ENCODE results near the gene CYB5R3.

GRCh38 chr22:42678894-42679293, 29.7 kb upstream of the CYB5R3 start:
- TF ChIP-seq GABPA (IDR thresholded peaks at IDR 0.05 in 1 of 2, conservative IDR thresholded peaks at IDR 0.05 in 1 of 2) = no peak
- no peak for TF ChIP-seq MAX (IDR thresholded peaks at IDR 0.05)
- TF ChIP-seq RXRA (IDR thresholded peaks at IDR 0.05) = no peak

All from liver (tissue), 2 donors.